ENCODE measurements around the gene HIVEP3. TPM values are rescaled to one million over a fixed set of nuclear protein-coding genes. Genes with fewer than 3 reads are reported as not detected.
A peak's percentile ranks its signal among the peaks of the same experiment; 100 is the strongest.

HIVEP3 gene
- total RNA-seq, 1 experiment from 2014 or later, result 1.4 TPM

DNA sequence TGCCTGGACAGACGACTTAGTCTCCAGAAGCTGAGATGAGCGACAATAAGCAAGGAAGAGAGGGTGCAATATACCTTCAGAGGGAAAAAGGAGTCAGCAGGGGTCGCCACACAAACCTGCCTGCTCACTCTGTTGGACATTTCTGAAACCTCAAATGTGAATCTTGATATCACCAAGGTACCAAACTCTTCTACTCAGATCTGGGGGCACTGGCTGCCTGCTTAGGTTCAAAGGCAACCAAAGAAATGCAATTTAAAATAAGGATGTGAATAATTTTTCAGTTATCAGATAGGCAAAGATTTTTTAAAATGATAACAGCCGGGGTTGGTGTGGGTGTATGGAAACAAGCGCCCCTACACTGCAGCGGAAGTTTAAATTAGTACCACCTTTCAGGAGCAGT is 164.2 kb downstream of the HIVEP3 start:
- Histone ChIP-seq H3K79me1 (ENCODE audit: insufficient read depth, low read depth, low read length, poor library complexity, severe bottlenecking) (no peaks in the 10 kb centered on the region), H3K4me2 (ENCODE audit: insufficient read depth, insufficient read length, low read length) (no peak overlapping the region), H3K23me2 (ENCODE audit: insufficient read length, low read depth, low read length, poor library complexity, severe bottlenecking) (no peaks in the 10 kb centered on the region), H4K8ac (replicated peaks; ENCODE audit: insufficient read length, low read depth, low read length) (no peak overlapping the region), H3K27me3 (ENCODE audit: insufficient read depth, low read length) (no peaks in the 10 kb centered on the region), H3K27ac (ENCODE audit: insufficient read length, low read depth, low read length) (no peak overlapping the region), H3K9ac (ENCODE audit: extremely low read depth, insufficient read length, low read length) (no peak overlapping the region), H2AK5ac (ENCODE audit: insufficient read length, low read length) (no peak overlapping the region), H3K23ac (ENCODE audit: insufficient read length, low read depth, low read length) (no peak overlapping the region), H3K18ac (ENCODE audit: insufficient read length, low read depth, low read length) (no peak overlapping the region), H4K5ac (ENCODE audit: insufficient read length, low read depth, low read length) (no peak overlapping the region), H3K79me2 (ENCODE audit: insufficient read depth, low read length) (no peaks in the 10 kb centered on the region), H3K56ac (ENCODE audit: insufficient read length, low read depth, low read length) (no peak overlapping the region), H2BK120ac (ENCODE audit: low read depth, low read length, poor library complexity, severe bottlenecking) (no peak overlapping the region), H3K4me1 (ENCODE audit: insufficient read depth, low read length) (peaks cover 5% of the 10 kb centered on the region; the same call in 1 of the 2 replicates), H2BK15ac (ENCODE audit: low read depth, low read length) (no peak overlapping the region), H3T11ph (ENCODE audit: low read length) (no peak overlapping the region), H3K4ac (ENCODE audit: low read depth, low read length) (no peak overlapping the region), H2BK12ac (ENCODE audit: insufficient read length, low read depth, low read length) (no peak overlapping the region), H2BK20ac (ENCODE audit: low read depth, low read length, poor library complexity, severe bottlenecking) (no peak overlapping the region), H2BK5ac (ENCODE audit: insufficient read length, low read length) (no peak overlapping the region), H4K91ac (ENCODE audit: insufficient read length, low read depth, low read length) (no peak overlapping the region), H2AFZ (ENCODE audit: low read length) (no peak overlapping the region), H3K14ac (ENCODE audit: insufficient read depth, low read length) (no peak overlapping the region), H4K20me1 (ENCODE audit: control insufficient read depth, insufficient read depth, insufficient read length) (no peaks in the 10 kb centered on the region), H3K9me3 (ENCODE audit: control insufficient read depth, low read depth, low read length) (no peaks in the 10 kb centered on the region)
- no CpG with 5 or more reads among the region's 6 CpGs for WGBS (ENCODE audit: extremely low coverage, insufficient read length, low lambda C conversion rate)
- H3K36me3 Mint-ChIP-seq (ENCODE audit: insufficient read depth in 1 of 3, low read depth in 3 of 3), result no peaks in the 10 kb centered on the region
- no peak overlapping the region; a peak in 1 of 7 replicates for H3K27ac Mint-ChIP-seq
- no peaks in the 10 kb centered on the region; the same call in 1 of the 2 replicates for H3K27me3 Mint-ChIP-seq (ENCODE audit: low read depth)
- H3K9me3 Mint-ChIP-seq, result no peaks in the 10 kb centered on the region
- TF ChIP-seq, protein P1, sequence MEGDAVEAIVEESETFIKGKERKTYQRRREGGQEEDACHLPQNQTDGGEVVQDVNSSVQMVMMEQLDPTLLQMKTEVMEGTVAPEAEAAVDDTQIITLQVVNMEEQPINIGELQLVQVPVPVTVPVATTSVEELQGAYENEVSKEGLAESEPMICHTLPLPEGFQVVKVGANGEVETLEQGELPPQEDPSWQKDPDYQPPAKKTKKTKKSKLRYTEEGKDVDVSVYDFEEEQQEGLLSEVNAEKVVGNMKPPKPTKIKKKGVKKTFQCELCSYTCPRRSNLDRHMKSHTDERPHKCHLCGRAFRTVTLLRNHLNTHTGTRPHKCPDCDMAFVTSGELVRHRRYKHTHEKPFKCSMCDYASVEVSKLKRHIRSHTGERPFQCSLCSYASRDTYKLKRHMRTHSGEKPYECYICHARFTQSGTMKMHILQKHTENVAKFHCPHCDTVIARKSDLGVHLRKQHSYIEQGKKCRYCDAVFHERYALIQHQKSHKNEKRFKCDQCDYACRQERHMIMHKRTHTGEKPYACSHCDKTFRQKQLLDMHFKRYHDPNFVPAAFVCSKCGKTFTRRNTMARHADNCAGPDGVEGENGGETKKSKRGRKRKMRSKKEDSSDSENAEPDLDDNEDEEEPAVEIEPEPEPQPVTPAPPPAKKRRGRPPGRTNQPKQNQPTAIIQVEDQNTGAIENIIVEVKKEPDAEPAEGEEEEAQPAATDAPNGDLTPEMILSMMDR (conservative IDR thresholded peaks at IDR 0.05), result peak; percentile 52
- H3K4me3 Mint-ChIP-seq, result no peak overlapping the region
- peaks cover 8 to 17% of the 10 kb centered on the region in 2 experiments for H3K4me1 Mint-ChIP-seq
- no peak for DNase-seq

Data from H9 (cell line).